IMR-90 (cell line): ENCODE measurements around the gene GM2A. TPM values are rescaled to one million over a fixed set of nuclear protein-coding genes. Genes with fewer than 3 reads are reported as not detected.

Experiments
- ATAC-seq: fragments of 200-7000 bp; cut with Tn5 transposase; 2 replicates; pipeline ENCODE4 v1.9.1; 2020; ENCODE audit warnings: low read depth, mild to moderate bottlenecking, moderate library complexity
- BruUV-seq: library from RNA; stranded (reverse); fragments of 400-500 nt; replicated peaks from 2 replicates; lab custom pipeline; 2021; lab: Mats Ljungman, UMichigan
- CTCF ChIA-PET: fragments of 300-600 bp; formaldehyde crosslinking; extraction: SDS; loops from one replicate; lab custom pipeline; 2021; ENCODE audit warnings: antibody characterized with exemption; lab: Yijun Ruan, JAX
- POLR2A ChIA-PET: fragments of 300-600 bp; sonication (Branson Sonifier 250); formaldehyde crosslinking; loops from one replicate; lab custom pipeline; 2022; ENCODE audit warnings: antibody characterized with exemption; ENCODE audit not compliant: unreplicated experiment; lab: Charles Lee
- DNase-seq: peaks from one replicate; pipeline ENCODE4 v3.0.0; 2013
- H2AFZ ChIP-seq: replicated peaks from 2 replicates; pipeline ENCODE3; 2013; ENCODE audit warnings: low read length, mild to moderate bottlenecking; ENCODE audit not compliant: poor library complexity
- H2AK5ac ChIP-seq: 2 replicates; pipeline ENCODE4 v1.6.1; 2013; ENCODE audit warnings: low read depth, low read length, inconsistent platforms
- H2AK9ac ChIP-seq: replicated peaks from 2 replicates; pipeline ENCODE3; 2013; ENCODE audit warnings: mild to moderate bottlenecking, low read depth, low read length, moderate library complexity; ENCODE audit not compliant: poor library complexity
- H2BK120ac ChIP-seq: 2 replicates; pipeline ENCODE4 v1.6.1; 2013; ENCODE audit warnings: low read depth, low read length, inconsistent platforms
- H2BK15ac ChIP-seq: 3 replicates; pipeline ENCODE4 v1.6.1; 2013; ENCODE audit warnings: low read depth, low read length, inconsistent platforms
- H2BK20ac ChIP-seq: 2 replicates; pipeline ENCODE4 v1.6.1; 2013; ENCODE audit warnings: low read depth, mild to moderate bottlenecking, inconsistent platforms, low read length, moderate library complexity
- H2BK5ac ChIP-seq: 2 replicates; pipeline ENCODE4 v1.6.1; 2013; ENCODE audit warnings: mild to moderate bottlenecking, low read depth, low read length, inconsistent platforms; ENCODE audit not compliant: poor library complexity, severe bottlenecking
- H3K14ac ChIP-seq: replicated peaks from 2 replicates; pipeline ENCODE4 v1.6.1; 2013; ENCODE audit warnings: low read depth, low read length, inconsistent platforms
- H3K18ac ChIP-seq: 2 replicates; pipeline ENCODE4 v1.6.1; 2013; ENCODE audit warnings: low read depth, low read length, control low read depth
- H3K23ac ChIP-seq: 2 replicates; pipeline ENCODE4 v1.6.1; 2013; ENCODE audit warnings: low read depth, low read length, inconsistent platforms
- H3K27ac ChIP-seq: 2 replicates; pipeline ENCODE4 v1.5.1; 2013; ENCODE audit warnings: mild to moderate bottlenecking, control low read depth, low read length; ENCODE audit not compliant: insufficient read depth
- H3K27me3 ChIP-seq: 2 replicates; pipeline ENCODE4 v1.6.1; 2013; ENCODE audit warnings: low read length; ENCODE audit not compliant: control insufficient read depth, insufficient read depth
- H3K36me3 ChIP-seq: 2 replicates; pipeline ENCODE4 v1.6.1; 2013; ENCODE audit warnings: low read length, mixed read lengths; ENCODE audit not compliant: control insufficient read depth, insufficient read depth
- H3K4ac ChIP-seq: 2 replicates; pipeline ENCODE4 v1.6.1; 2013; ENCODE audit warnings: low read depth, low read length, inconsistent platforms
- H3K4me1 ChIP-seq: 2 replicates; pipeline ENCODE4 v1.6.1; 2013; ENCODE audit warnings: low read length, mixed read lengths; ENCODE audit not compliant: control insufficient read depth, insufficient read depth
- H3K4me2 ChIP-seq: 2 replicates; pipeline ENCODE4 v1.6.1; 2013; ENCODE audit warnings: low read depth, mild to moderate bottlenecking, control low read depth, low read length, moderate library complexity
- H3K4me3 ChIP-seq: 2 replicates; pipeline ENCODE4 v1.5.1; 2013; ENCODE audit warnings: low read depth, mild to moderate bottlenecking, control low read depth, low read length, moderate library complexity; ENCODE audit not compliant: insufficient read depth
- H3K56ac ChIP-seq: 2 replicates; pipeline ENCODE4 v1.6.1; 2013; ENCODE audit warnings: low read length, inconsistent platforms; ENCODE audit not compliant: insufficient read depth; ENCODE audit errors: extremely low read depth
- H3K79me1 ChIP-seq, 2 experiments: 2 replicates each; pipeline ENCODE4 v1.6.1; 2013; ENCODE audit warnings: low read length in 2 of 2, inconsistent platforms in 1 of 2, low read depth in 1 of 2
- H3K9ac ChIP-seq: 2 replicates; pipeline ENCODE4 v1.6.1; 2013; ENCODE audit warnings: low read depth, low read length, control low read depth
- H3K9me1 ChIP-seq: 2 replicates; pipeline ENCODE4 v1.6.1; 2013; ENCODE audit warnings: low read length, inconsistent platforms; ENCODE audit not compliant: insufficient read depth
- H3K9me3 ChIP-seq: 2 replicates; pipeline ENCODE4 v1.6.1; 2013; ENCODE audit warnings: low read length; ENCODE audit not compliant: control insufficient read depth, insufficient read depth
- H4K20me1 ChIP-seq: 2 replicates; pipeline ENCODE4 v1.6.1; 2013; ENCODE audit warnings: low read length, inconsistent platforms; ENCODE audit not compliant: insufficient read depth
- H4K5ac ChIP-seq: 2 replicates; pipeline ENCODE4 v1.6.1; 2013; ENCODE audit warnings: mild to moderate bottlenecking, low read depth, low read length, control low read depth
- H4K8ac ChIP-seq, 2 experiments: 2 replicates each; pipeline ENCODE4 v1.6.1; 2013; ENCODE audit warnings: low read depth in 2 of 2, low read length in 2 of 2, control low read depth in 1 of 2, inconsistent platforms in 1 of 2
- H4K91ac ChIP-seq: 2 replicates; pipeline ENCODE4 v1.6.1; 2013; ENCODE audit warnings: low read depth, low read length, inconsistent platforms; ENCODE audit not compliant: insufficient read depth
- BHLHE40 ChIP-seq: fragments of 150-350 bp; IDR thresholded peaks from 2 replicates; pipeline ENCODE4 v1.6.1; 2016; ENCODE audit warnings: mild to moderate bottlenecking, low read depth, low read length
- CEBPB ChIP-seq: IDR thresholded peaks from 2 replicates; pipeline ENCODE4 v1.6.1; 2012; ENCODE audit warnings: low read depth, low read length, improper control_type of control experiment
- CHD1 ChIP-seq: IDR thresholded peaks from 2 replicates; pipeline ENCODE4 v1.6.1; 2012; ENCODE audit warnings: low read depth, low read length, improper control_type of control experiment
- CTCF ChIP-seq: conservative IDR thresholded peaks from 2 replicates; pipeline ENCODE4 v1.5.1; 2012; ENCODE audit warnings: mild to moderate bottlenecking, low read depth, low read length, improper control_type of control experiment
- ELK1 ChIP-seq: fragments of 150-350 bp; IDR thresholded peaks from 2 replicates; pipeline ENCODE4 v1.6.1; 2016; ENCODE audit warnings: low read depth, mild to moderate bottlenecking, low read length, moderate library complexity, borderline replicate concordance
- FOS ChIP-seq: fragments of 150-350 bp; IDR thresholded peaks from 2 replicates; pipeline ENCODE4 v1.6.1; 2016; ENCODE audit warnings: low read depth, low read length
- MAFK ChIP-seq: IDR thresholded peaks from 2 replicates; pipeline ENCODE4 v1.6.1; 2012; ENCODE audit warnings: low read depth, low read length, improper control_type of control experiment
- MAZ ChIP-seq: IDR thresholded peaks from 2 replicates; pipeline ENCODE4 v1.6.1; 2012; ENCODE audit warnings: low read depth, mild to moderate bottlenecking, low read length, improper control_type of control experiment, moderate library complexity, borderline replicate concordance
- MXI1 ChIP-seq: IDR thresholded peaks from 2 replicates; pipeline ENCODE4 v1.6.1; 2012; ENCODE audit warnings: low read depth, mild to moderate bottlenecking, low read length, moderate library complexity, borderline replicate concordance
- NFE2L2 ChIP-seq: fragments of 150-350 bp; IDR thresholded peaks from 2 replicates; pipeline ENCODE4 v1.6.1; 2016; ENCODE audit warnings: low read depth, mild to moderate bottlenecking, low read length
- POLR2A ChIP-seq: IDR thresholded peaks from 2 replicates; pipeline ENCODE4 v1.6.1; 2012; ENCODE audit warnings: mild to moderate bottlenecking, low read depth, low read length
- RAD21 ChIP-seq: IDR thresholded peaks from 2 replicates; pipeline ENCODE4 v1.6.1; 2012; ENCODE audit warnings: low read length, improper control_type of control experiment
- RCOR1 ChIP-seq: IDR thresholded peaks from 2 replicates; pipeline ENCODE4 v1.6.1; 2012; ENCODE audit warnings: mild to moderate bottlenecking, low read length, improper control_type of control experiment; ENCODE audit not compliant: insufficient replicate concordance
- RFX5 ChIP-seq: IDR thresholded peaks from 2 replicates; pipeline ENCODE4 v1.8.0; 2012; ENCODE audit warnings: low read depth, mild to moderate bottlenecking, low read length, moderate library complexity
- SMC3 ChIP-seq: fragments of 150-350 bp; IDR thresholded peaks from 2 replicates; pipeline ENCODE4 v1.6.1; 2016; ENCODE audit warnings: low read depth, mild to moderate bottlenecking, antibody characterized with exemption, low read length, moderate library complexity
- USF2 ChIP-seq: fragments of 150-350 bp; IDR thresholded peaks from 2 replicates; pipeline ENCODE4 v1.6.1; 2017; ENCODE audit warnings: mild to moderate bottlenecking, antibody characterized with exemption, low read length, low read depth
- WGBS, 2 experiments: methylation state at CpG; one replicate each; pipeline versions ENCODE4 v1.1.5 to v1.1.7; 2013; ENCODE audit warnings: missing lambda C conversion rate in 2 of 2; ENCODE audit not compliant: insufficient read length in 1 of 2; ENCODE audit errors: extremely low coverage in 2 of 2; 5-methylcytosine and 5-hydroxymethylcytosine counted together
- dilution Hi-C: fragments of 300-500 bp; cut with HindIII; formaldehyde crosslinking; loops from one replicate; pipeline ENCODE4 v1.14.3; 2018; ENCODE audit warnings: low sequenced_read_pairs; ENCODE audit not compliant: unreplicated experiment
- in situ Hi-C: fragments of 300-500 bp; cut with MboI; formaldehyde crosslinking; loops from 3 replicates; pipeline ENCODE4 v1.14.3; 2019; ENCODE audit warnings: low sequenced_read_pairs, inconsistent platforms, mixed read lengths
- intact Hi-C: fragments of 100-400 bp; cut with micrococcal nuclease; formaldehyde crosslinking; loops from 2 replicates; pipeline ENCODE4 v1.10.0; 2022
- polyA plus RNA-seq, 3 experiments: library from polyadenylated mRNA; depleted of rRNA; stranded (reverse); fragments of >200 nt; gene quantifications; 2 replicates each; pipeline ENCODE4 v1.2.3, GENCODE V29; 2012; ENCODE audit warnings: low replicate concordance in 1 of 3
- total RNA-seq: library from RNA; depleted of rRNA; stranded (reverse); fragments of >200 nt; gene quantifications from 2 replicates; pipeline ENCODE4 v1.2.3, GENCODE V29; 2012

GM2A gene
- total and polyA plus RNA-seq, 2 of the 4 experiments (the other 2 are of a cell fraction): 13.8 to 18.5 TPM

GRCh38 chr5:151245680-151246219, 7.2 kb upstream of the GM2A start:
- no TSS peak for BruUV-seq
- Histone ChIP-seq H3K14ac (no peak overlapping the region), H3K27ac (no peak overlapping the region), H3K9me3 (no peaks in the 10 kb centered on the region), H3K56ac (no peak overlapping the region), H3K23ac (no peak overlapping the region), H3K4me1 (no peaks in the 10 kb centered on the region), H3K36me3 (no peaks in the 10 kb centered on the region), H2AK9ac (no peak overlapping the region), H2BK5ac (no peak overlapping the region), H2AK5ac (no peak overlapping the region), H4K20me1 (no peaks in the 10 kb centered on the region), H4K5ac (no peak overlapping the region), H4K8ac (no peak overlapping the region), H3K9me1 (no peaks in the 10 kb centered on the region), H2BK20ac (no peak overlapping the region), H2AFZ (no peak overlapping the region), H3K4ac (no peak overlapping the region), H2BK15ac (no peak overlapping the region), H3K79me1 (no peaks in the 10 kb centered on the region), H4K91ac (no peak overlapping the region), H2BK120ac (no peak overlapping the region), H3K27me3 (peaks cover 33% of the 10 kb centered on the region), H3K4me2 (no peak overlapping the region), H3K18ac (no peak overlapping the region), H3K9ac (no peak overlapping the region), H3K4me3 (no peak overlapping the region)
- ATAC-seq: no peak
- intact Hi-C loops: no loop called here
- ChIA-PET CTCF (no interaction called here), POLR2A (no interaction called here)
- dilution Hi-C loops: no loop called here
- no peak for DNase-seq
- WGBS, 2 experiments: no CpG with 5 or more reads among the region's 4 CpGs
- TF ChIP-seq CEBPB (no peak), MAZ (no peak), CHD1 (no peak), ELK1 (no peak), BHLHE40 (no peak), MXI1 (no peak), RCOR1 (no peak), NFE2L2 (no peak), MAFK (no peak), RAD21 (no peak), FOS (no peak), RFX5 (no peak), USF2 (no peak), POLR2A (no peak), SMC3 (no peak), CTCF (no peak)
- in situ Hi-C loops: no loop called here
